SK-N-SH (cell line): ENCODE measurements around the gene SDC3. TPM values are rescaled to one million over a fixed set of nuclear protein-coding genes. Genes with fewer than 3 reads are reported as not detected.

Experiments
- CTCF ChIA-PET: fragments of 300-600, 350-600 bp; formaldehyde crosslinking; extraction: SDS; loops from one replicate; lab custom pipeline; 2021; lab: Yijun Ruan, JAX
- POLR2A ChIA-PET: fragments of 350-600 bp; sonication (Branson Sonifier 250); formaldehyde crosslinking; extraction: SDS; loops from one replicate; lab custom pipeline; 2020; ENCODE audit warnings: antibody characterized with exemption, inconsistent platforms; lab: Yijun Ruan, JAX
- DNase-seq: peaks from one replicate; pipeline ENCODE4 v3.0.0; 2012
- H2AFZ ChIP-seq: fragments of 200-600 bp; sonication (generic); 2 replicates; pipeline ENCODE4 v1.8.1; 2016; ENCODE audit warnings: antibody characterized with exemption, mild to moderate bottlenecking, low read depth
- H3F3A ChIP-seq: fragments of 200-600 bp; sonication (generic); replicated peaks from 2 replicates; pipeline ENCODE3; 2016; ENCODE audit warnings: antibody characterized with exemption, mild to moderate bottlenecking; ENCODE audit not compliant: insufficient read depth
- H3K27ac ChIP-seq, 2 experiments: fragments of 200-500 bp in 1 of 2; fragments of 200-600 bp in 1 of 2; sonication (Bioruptor generic) in 1 of 2; sonication (generic), shearing (Covaris generic) in 1 of 2; 2 replicates each; pipeline versions ENCODE4 v1.5.1 to v1.6.1; 2014 to 2016; ENCODE audit warnings: low read depth in 2 of 2, inconsistent platforms in 1 of 2, low read length in 1 of 2, mild to moderate bottlenecking in 1 of 2, mixed read lengths in 1 of 2
- H3K27me3 ChIP-seq: fragments of 200-600 bp; sonication (generic), shearing (Covaris generic); 2 replicates; pipeline ENCODE4 v1.6.1; 2016; ENCODE audit warnings: mixed run types; ENCODE audit not compliant: insufficient read depth
- H3K36me3 ChIP-seq, 2 experiments: fragments of 200-500 bp in 1 of 2; fragments of 200-600 bp in 1 of 2; sonication (Bioruptor generic) in 1 of 2; sonication (generic) in 1 of 2; replicated peaks in 1 of 2; 2 replicates each; pipeline versions ENCODE3 to v1.5.1; 2014 to 2016; ENCODE audit warnings: low read length in 1 of 2, mild to moderate bottlenecking in 1 of 2; ENCODE audit not compliant: insufficient read depth in 2 of 2, control insufficient read depth in 1 of 2
- H3K4me1 ChIP-seq, 2 experiments: fragments of 200-500 bp in 1 of 2; fragments of 200-600 bp in 1 of 2; sonication (Bioruptor generic) in 1 of 2; sonication (generic), shearing (Covaris generic) in 1 of 2; 2 replicates each; pipeline versions ENCODE4 v1.5.1 to v1.6.1; 2014 to 2016; ENCODE audit warnings: low read depth in 1 of 2, low read length in 1 of 2, mixed run types in 1 of 2; ENCODE audit not compliant: insufficient read depth in 2 of 2, control insufficient read depth in 1 of 2
- H3K4me2 ChIP-seq: fragments of 200-600 bp; sonication (generic), shearing (Covaris generic); 2 replicates; pipeline ENCODE4 v1.6.1; 2017; ENCODE audit warnings: mixed run types
- H3K4me3 ChIP-seq, 2 experiments: fragments of 200-500 bp in 1 of 2; fragments of 200-600 bp in 1 of 2; sonication (Bioruptor generic) in 1 of 2; sonication (generic), shearing (Covaris generic) in 1 of 2; 2 replicates each; pipeline versions ENCODE4 v1.5.1 to v1.8.1; 2014 to 2016; ENCODE audit warnings: low read depth in 2 of 2, inconsistent platforms in 1 of 2, low read length in 1 of 2, mild to moderate bottlenecking in 1 of 2, mixed read lengths in 1 of 2, moderate library complexity in 1 of 2
- H3K79me2 ChIP-seq: fragments of 200-600 bp; sonication (generic); 2 replicates; pipeline ENCODE4 v1.8.1; 2017; ENCODE audit warnings: mild to moderate bottlenecking; ENCODE audit not compliant: insufficient read depth
- H3K9ac ChIP-seq: fragments of 200-600 bp; sonication (generic); 2 replicates; pipeline ENCODE4 v1.6.1; 2017; ENCODE audit warnings: mixed run types
- H3K9me2 ChIP-seq: fragments of 200-600 bp; sonication (generic); 2 replicates; pipeline ENCODE4 v1.6.1; 2017; ENCODE audit warnings: mixed run types
- H3K9me3 ChIP-seq: fragments of 200-600 bp; sonication (generic); 2 replicates; pipeline ENCODE4 v1.6.1; 2017; ENCODE audit warnings: mixed run types, mild to moderate bottlenecking, moderate library complexity
- H4K20me1 ChIP-seq: fragments of 200-600 bp; sonication (generic); 2 replicates; pipeline ENCODE4 v1.6.1; 2017; ENCODE audit warnings: mild to moderate bottlenecking, mixed run types; ENCODE audit not compliant: insufficient read depth
- EZH2phosphoT487 ChIP-seq: fragments of 200-600 bp; sonication (generic); IDR thresholded peaks from 2 replicates; pipeline ENCODE4 v1.6.1; 2017; ENCODE audit warnings: low read depth, mixed run types, mild to moderate bottlenecking, antibody characterized with exemption, moderate library complexity, borderline replicate concordance
- FOSL2 ChIP-seq: IDR thresholded peaks from 2 replicates; pipeline ENCODE4 v1.4.0; 2012; ENCODE audit warnings: low read depth, mild to moderate bottlenecking, moderate library complexity, borderline replicate concordance
- MEF2A ChIP-seq: IDR thresholded peaks from 2 replicates; pipeline ENCODE4 v1.4.0; 2012; ENCODE audit warnings: low read depth, borderline replicate concordance
- NRF1 ChIP-seq: IDR thresholded peaks from 2 replicates; pipeline ENCODE4 v1.6.1; 2012; ENCODE audit warnings: low read depth, mild to moderate bottlenecking, low read length
- RCOR1 ChIP-seq: fragments of 150-350 bp; IDR thresholded peaks from 2 replicates; pipeline ENCODE4 v1.6.1; 2017; ENCODE audit warnings: antibody characterized with exemption, low read length
- RFX5 ChIP-seq: IDR thresholded peaks from 2 replicates; pipeline ENCODE4 v1.6.1; 2012; ENCODE audit warnings: mild to moderate bottlenecking, improper control_type of control experiment, low read length
- TCF12 ChIP-seq: IDR thresholded peaks from 2 replicates; pipeline ENCODE4 v1.4.0; 2012
- TEAD4 ChIP-seq: IDR thresholded peaks from 2 replicates; pipeline ENCODE4 v1.4.0; 2012; ENCODE audit warnings: mild to moderate bottlenecking, borderline replicate concordance; ENCODE audit not compliant: insufficient read depth
- WGBS: methylation state at CpG from one replicate; pipeline ENCODE4 v1.1.6; 2017; ENCODE audit warnings: low lambda C conversion rate; 5-methylcytosine and 5-hydroxymethylcytosine counted together
- polyA plus RNA-seq, 3 experiments: library from polyadenylated mRNA; depleted of rRNA; stranded (reverse); fragments of >200 nt; gene quantifications; 2 replicates each; pipeline ENCODE4 v1.2.3, GENCODE V29; 2012
- TF ChIP-seq, protein P1 (sequence below): fragments of 200-600 bp; sonication (generic); IDR thresholded peaks from 2 replicates; pipeline ENCODE4 v1.6.1; 2017; ENCODE audit warnings: antibody characterized with exemption, mild to moderate bottlenecking, moderate library complexity
- TF ChIP-seq, protein P2 (sequence below): IDR thresholded peaks from 2 replicates; pipeline ENCODE4; 2012
- TF ChIP-seq, protein P3 (sequence below): fragments of 150-350 bp; IDR thresholded peaks from 2 replicates; pipeline ENCODE4 v1.6.1; 2016; ENCODE audit warnings: mild to moderate bottlenecking, low read depth, low read length

SDC3 gene
- polyA plus RNA-seq, 1 of the 3 experiments (the other 2 are of a cell fraction): 18.8 TPM

DNA sequence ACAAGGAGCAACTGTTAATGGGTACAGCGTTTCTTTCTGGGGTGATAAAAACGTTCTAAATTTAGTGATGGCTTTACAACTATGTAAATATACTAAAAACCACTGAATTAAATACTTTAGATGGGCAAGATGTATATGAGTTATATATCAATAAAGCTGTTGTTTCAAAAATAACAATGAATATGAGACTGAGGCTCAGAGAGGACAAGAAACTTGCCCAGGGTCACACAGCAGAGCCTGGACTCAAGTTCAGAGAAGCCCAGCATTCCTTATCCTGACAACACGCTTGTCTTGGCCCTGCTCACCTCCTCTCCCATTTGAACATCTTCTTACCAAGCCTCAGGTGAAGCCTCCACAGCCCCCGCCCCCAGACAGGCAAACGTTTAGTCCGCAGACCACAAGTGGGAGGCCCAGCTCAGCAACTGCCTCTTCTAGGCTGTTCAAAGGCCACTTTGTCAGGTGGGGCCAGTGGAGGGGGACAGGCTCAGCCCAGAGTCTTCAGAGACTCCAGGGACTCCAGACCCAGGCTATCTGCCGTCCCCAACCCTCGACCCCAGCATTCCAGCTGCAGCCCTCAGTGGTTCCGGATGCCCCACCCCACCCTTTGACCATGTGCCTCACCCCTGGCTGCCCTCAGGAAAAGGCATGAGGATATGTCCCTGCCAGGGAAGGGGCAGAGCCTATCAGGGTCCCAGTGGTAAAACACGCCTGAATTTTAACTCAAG, 17.9 kb downstream of the SDC3 start:
- no peak for TF ChIP-seq RCOR1
- no peak for TF ChIP-seq TEAD4
- TF ChIP-seq, protein P1, sequence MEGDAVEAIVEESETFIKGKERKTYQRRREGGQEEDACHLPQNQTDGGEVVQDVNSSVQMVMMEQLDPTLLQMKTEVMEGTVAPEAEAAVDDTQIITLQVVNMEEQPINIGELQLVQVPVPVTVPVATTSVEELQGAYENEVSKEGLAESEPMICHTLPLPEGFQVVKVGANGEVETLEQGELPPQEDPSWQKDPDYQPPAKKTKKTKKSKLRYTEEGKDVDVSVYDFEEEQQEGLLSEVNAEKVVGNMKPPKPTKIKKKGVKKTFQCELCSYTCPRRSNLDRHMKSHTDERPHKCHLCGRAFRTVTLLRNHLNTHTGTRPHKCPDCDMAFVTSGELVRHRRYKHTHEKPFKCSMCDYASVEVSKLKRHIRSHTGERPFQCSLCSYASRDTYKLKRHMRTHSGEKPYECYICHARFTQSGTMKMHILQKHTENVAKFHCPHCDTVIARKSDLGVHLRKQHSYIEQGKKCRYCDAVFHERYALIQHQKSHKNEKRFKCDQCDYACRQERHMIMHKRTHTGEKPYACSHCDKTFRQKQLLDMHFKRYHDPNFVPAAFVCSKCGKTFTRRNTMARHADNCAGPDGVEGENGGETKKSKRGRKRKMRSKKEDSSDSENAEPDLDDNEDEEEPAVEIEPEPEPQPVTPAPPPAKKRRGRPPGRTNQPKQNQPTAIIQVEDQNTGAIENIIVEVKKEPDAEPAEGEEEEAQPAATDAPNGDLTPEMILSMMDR: no peak
- no peak for TF ChIP-seq FOSL2
- TF ChIP-seq MEF2A: no peak
- no peak for TF ChIP-seq NRF1
- no peak for TF ChIP-seq RFX5
- TF ChIP-seq EZH2phosphoT487: no peak
- TF ChIP-seq, protein P2, sequence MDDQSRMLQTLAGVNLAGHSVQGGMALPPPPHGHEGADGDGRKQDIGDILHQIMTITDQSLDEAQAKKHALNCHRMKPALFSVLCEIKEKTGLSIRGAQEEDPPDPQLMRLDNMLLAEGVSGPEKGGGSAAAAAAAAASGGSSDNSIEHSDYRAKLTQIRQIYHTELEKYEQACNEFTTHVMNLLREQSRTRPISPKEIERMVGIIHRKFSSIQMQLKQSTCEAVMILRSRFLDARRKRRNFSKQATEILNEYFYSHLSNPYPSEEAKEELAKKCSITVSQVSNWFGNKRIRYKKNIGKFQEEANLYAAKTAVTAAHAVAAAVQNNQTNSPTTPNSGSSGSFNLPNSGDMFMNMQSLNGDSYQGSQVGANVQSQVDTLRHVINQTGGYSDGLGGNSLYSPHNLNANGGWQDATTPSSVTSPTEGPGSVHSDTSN: no peak
- no peak for TF ChIP-seq TCF12
- TF ChIP-seq, all 33 proteins: peak for 0
- Histone ChIP-seq H3K9ac (no peak overlapping the region), H3K4me3 (no peak overlapping the region), H3K4me1 (peaks cover 16 to 26% of the 10 kb centered on the region in 2 experiments; a peak in 3 of 4 replicates), H4K20me1 (peaks cover 69% of the 10 kb centered on the region), H3F3A (peaks cover 14% of the 10 kb centered on the region), H3K27ac (peak overlapping the region in 1 of 2 experiments; percentile 71; a peak in 1 of 4 replicates), H2AFZ (no peak overlapping the region), H3K36me3 (no peaks in the 10 kb centered on the region), H3K9me2 (no peaks in the 10 kb centered on the region), H3K4me2 (no peak overlapping the region), H3K9me3 (no peaks in the 10 kb centered on the region), H3K79me2 (peaks cover 28% of the 10 kb centered on the region; the same call in 1 of the 2 replicates), H3K27me3 (no peaks in the 10 kb centered on the region)
- ChIA-PET POLR2A (no interaction called here), CTCF (interaction anchor here (0.6 to 47.0 kb wide), 2 partner anchors 12 to 81 kb away, joined by 3 to 1422 read pairs; no protein-coding TSS in a partner anchor)
- WGBS: 84% methylated on average over 10 of the region's 10 CpGs
- DNase-seq: no peak

DNA sequence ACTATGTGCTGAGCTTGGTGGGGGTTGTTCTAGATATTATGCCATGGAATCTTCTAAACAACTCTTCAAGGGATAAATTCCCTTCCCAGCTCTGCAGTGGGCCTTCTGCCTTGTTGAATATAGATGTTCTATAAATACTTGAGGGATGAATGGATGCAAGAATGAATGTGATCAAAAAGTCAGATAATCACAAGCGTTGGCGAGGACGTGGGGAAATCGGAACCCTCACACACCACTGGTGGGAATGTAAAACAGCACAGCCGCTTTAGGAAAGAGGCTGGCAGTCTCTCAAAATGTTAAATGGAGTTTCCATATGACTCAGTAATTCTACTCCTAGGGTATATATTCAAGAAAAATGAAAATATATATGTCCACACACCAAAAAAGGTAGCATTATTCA, 19.0 kb downstream of the SDC3 start:
- TF ChIP-seq, protein P3, sequence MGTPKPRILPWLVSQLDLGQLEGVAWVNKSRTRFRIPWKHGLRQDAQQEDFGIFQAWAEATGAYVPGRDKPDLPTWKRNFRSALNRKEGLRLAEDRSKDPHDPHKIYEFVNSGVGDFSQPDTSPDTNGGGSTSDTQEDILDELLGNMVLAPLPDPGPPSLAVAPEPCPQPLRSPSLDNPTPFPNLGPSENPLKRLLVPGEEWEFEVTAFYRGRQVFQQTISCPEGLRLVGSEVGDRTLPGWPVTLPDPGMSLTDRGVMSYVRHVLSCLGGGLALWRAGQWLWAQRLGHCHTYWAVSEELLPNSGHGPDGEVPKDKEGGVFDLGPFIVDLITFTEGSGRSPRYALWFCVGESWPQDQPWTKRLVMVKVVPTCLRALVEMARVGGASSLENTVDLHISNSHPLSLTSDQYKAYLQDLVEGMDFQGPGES: no peak
- peak overlapping the region; percentile 63; the same call in 1 of the 2 replicates for H3K4me2 ChIP-seq
- H3K9me3 ChIP-seq: no peaks in the 10 kb centered on the region
- no peak overlapping the region for H2AFZ ChIP-seq
- H3K9me2 ChIP-seq: no peaks in the 10 kb centered on the region
- H3K4me3 ChIP-seq: no peak overlapping the region
- peaks cover 14% of the 10 kb centered on the region for H3F3A ChIP-seq
- ChIA-PET CTCF (interaction anchor here (1.2 to 47.0 kb wide), 3 partner anchors 12 to 87 kb away, joined by 3 to 1422 read pairs (median 4); no protein-coding TSS in a partner anchor), POLR2A (no interaction called here)
- 45% methylated on average over 5 of the region's 5 CpGs for WGBS
- peaks cover 28% of the 10 kb centered on the region; the same call in 1 of the 2 replicates for H3K79me2 ChIP-seq
- no peaks in the 10 kb centered on the region for H3K36me3 ChIP-seq
- peaks cover 16 to 23% of the 10 kb centered on the region in 2 experiments; a peak in 3 of 4 replicates for H3K4me1 ChIP-seq
- H3K9ac ChIP-seq: no peak overlapping the region
- DNase-seq: no peak
- H3K27me3 ChIP-seq: no peaks in the 10 kb centered on the region
- peak overlapping the region in 1 of 2 experiments; percentile 71; a peak in 2 of 4 replicates for H3K27ac ChIP-seq
- H4K20me1 ChIP-seq: peaks cover 60% of the 10 kb centered on the region
